GM12892 (cell line): ENCODE measurements around the gene CRYGA.

Source experiments
- POLR2A ChIP-seq: IDR thresholded peaks from 2 replicates; pipeline ENCODE4 v1.6.1; 2011; ENCODE audit warnings: low read depth, low read length, control low read depth
- POLR2AphosphoS5 ChIP-seq: IDR thresholded peaks from 2 replicates; pipeline ENCODE4 v1.6.1; 2011; ENCODE audit warnings: low read depth, low read length, control low read depth
- TAF1 ChIP-seq: IDR thresholded peaks from 2 replicates; pipeline ENCODE4 v1.6.1; 2011; ENCODE audit warnings: low read depth, mild to moderate bottlenecking, control low read depth, low read length, borderline replicate concordance

DNA sequence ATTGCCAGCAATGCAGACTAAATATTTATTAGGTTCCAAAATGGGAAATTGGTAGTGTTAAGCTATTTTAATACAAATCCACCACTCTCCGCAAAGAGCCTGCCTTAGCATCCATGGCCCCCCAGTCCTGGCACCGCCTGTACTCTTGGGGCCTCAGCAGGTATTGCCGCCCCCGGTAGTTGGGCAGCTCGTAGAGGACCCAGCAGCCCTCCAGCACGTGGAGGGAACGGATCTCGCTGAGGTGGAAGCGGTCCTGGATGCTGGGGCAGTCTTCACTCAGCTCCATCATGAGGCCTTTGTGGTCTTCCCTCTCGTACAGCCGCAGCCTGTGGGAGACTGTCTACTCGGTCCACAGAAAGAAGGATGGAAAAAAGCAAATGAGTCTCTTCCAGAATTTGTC lies 35.3 kb downstream of the CRYGA start:
- TF ChIP-seq POLR2A (no peak), TAF1 (no peak), POLR2AphosphoS5 (no peak)
